ENCODE measurements around the gene CD1E.

DNA sequence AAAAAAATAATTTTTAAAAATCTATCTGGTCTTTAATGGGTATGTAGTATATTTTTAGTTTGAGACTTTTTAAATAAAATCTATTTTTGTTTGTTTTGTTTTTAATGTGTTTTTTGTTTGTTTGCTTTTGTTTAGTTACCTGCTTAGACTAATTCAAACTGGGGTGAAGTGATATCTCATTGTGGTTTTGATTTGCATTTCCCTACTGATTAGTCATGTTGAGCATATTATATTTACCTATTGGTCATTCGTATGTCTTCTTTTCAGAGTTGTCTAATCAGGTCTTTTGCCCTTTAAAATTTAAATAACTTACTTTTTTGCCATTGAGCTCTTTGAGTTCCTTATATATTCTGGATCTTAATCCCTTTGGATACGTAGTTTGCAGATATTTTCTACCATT, 42.6 kb upstream of the CD1E start:
- TF ChIP-seq POLR2A (IDR thresholded peaks at IDR 0.05): no peak
- TF ChIP-seq, protein P1, sequence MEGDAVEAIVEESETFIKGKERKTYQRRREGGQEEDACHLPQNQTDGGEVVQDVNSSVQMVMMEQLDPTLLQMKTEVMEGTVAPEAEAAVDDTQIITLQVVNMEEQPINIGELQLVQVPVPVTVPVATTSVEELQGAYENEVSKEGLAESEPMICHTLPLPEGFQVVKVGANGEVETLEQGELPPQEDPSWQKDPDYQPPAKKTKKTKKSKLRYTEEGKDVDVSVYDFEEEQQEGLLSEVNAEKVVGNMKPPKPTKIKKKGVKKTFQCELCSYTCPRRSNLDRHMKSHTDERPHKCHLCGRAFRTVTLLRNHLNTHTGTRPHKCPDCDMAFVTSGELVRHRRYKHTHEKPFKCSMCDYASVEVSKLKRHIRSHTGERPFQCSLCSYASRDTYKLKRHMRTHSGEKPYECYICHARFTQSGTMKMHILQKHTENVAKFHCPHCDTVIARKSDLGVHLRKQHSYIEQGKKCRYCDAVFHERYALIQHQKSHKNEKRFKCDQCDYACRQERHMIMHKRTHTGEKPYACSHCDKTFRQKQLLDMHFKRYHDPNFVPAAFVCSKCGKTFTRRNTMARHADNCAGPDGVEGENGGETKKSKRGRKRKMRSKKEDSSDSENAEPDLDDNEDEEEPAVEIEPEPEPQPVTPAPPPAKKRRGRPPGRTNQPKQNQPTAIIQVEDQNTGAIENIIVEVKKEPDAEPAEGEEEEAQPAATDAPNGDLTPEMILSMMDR (IDR thresholded peaks at IDR 0.05): no peak

All from adrenal gland (tissue), 5 donors.